ENCODE results near the gene ATF2.

The ATF2 gene

GRCh38 chr2:175030380-175031271 lies 137.4 kb downstream of the ATF2 start:
- no peaks in the 10 kb centered on the region for H3K36me3 Mint-ChIP-seq (ENCODE audit: insufficient read depth)
- no peaks in the 10 kb centered on the region for H3K4me1 Mint-ChIP-seq
- H3K27ac Mint-ChIP-seq (ENCODE audit: low read depth) = no peak overlapping the region
- H3K4me3 Mint-ChIP-seq = no peak overlapping the region
- H3K27me3 Mint-ChIP-seq = no peaks in the 10 kb centered on the region
- ATAC-seq (replicated peaks; ENCODE audit: extremely low read depth, poor library complexity, severe bottlenecking) (no peak), DNase-seq (ENCODE audit: low spot score in 2 of 2) (no peak)
- no peaks in the 10 kb centered on the region for H3K9me3 Mint-ChIP-seq

GRCh38 chr2:175027755-175028154 lies 140.2 kb downstream of the ATF2 start:
- Mint-ChIP-seq H3K4me3 (no peak overlapping the region), H3K27me3 (no peaks in the 10 kb centered on the region), H3K27ac (ENCODE audit: low read depth) (no peak overlapping the region)

GRCh38 chr2:175026385-175026784 lies 141.6 kb downstream of the ATF2 start:
- no peak overlapping the region for H3K27ac Mint-ChIP-seq (ENCODE audit: low read depth)
- DNase-seq (ENCODE audit: low spot score in 2 of 2) = no peak

More at GRCh38 chr2:175027755-175028154, 140.2 kb downstream of the ATF2 start:
- DNase-seq (ENCODE audit: low spot score in 2 of 2) = no peak
- Mint-ChIP-seq H3K4me1 (no peaks in the 10 kb centered on the region), H3K36me3 (ENCODE audit: insufficient read depth) (no peaks in the 10 kb centered on the region), H3K9me3 (no peaks in the 10 kb centered on the region)
- no peak for ATAC-seq (replicated peaks; ENCODE audit: extremely low read depth, poor library complexity, severe bottlenecking)

GRCh38 chr2:175025946-175026345 lies 142.1 kb downstream of the ATF2 start:
- no peak overlapping the region for H3K27ac Mint-ChIP-seq (ENCODE audit: low read depth)
- no peaks in the 10 kb centered on the region for H3K27me3 Mint-ChIP-seq
- no peaks in the 10 kb centered on the region for H3K36me3 Mint-ChIP-seq (ENCODE audit: insufficient read depth)
- ATAC-seq (replicated peaks; ENCODE audit: extremely low read depth, poor library complexity, severe bottlenecking) (no peak), DNase-seq (ENCODE audit: low spot score in 2 of 2) (no peak)
- no peak overlapping the region for H3K4me3 Mint-ChIP-seq
- no peaks in the 10 kb centered on the region for H3K4me1 Mint-ChIP-seq
- no peaks in the 10 kb centered on the region for H3K9me3 Mint-ChIP-seq

More at GRCh38 chr2:175026385-175026784, 141.6 kb downstream of the ATF2 start:
- ATAC-seq (replicated peaks; ENCODE audit: extremely low read depth, poor library complexity, severe bottlenecking) = no peak
- H3K4me1 Mint-ChIP-seq = no peaks in the 10 kb centered on the region
- no peaks in the 10 kb centered on the region for H3K36me3 Mint-ChIP-seq (ENCODE audit: insufficient read depth)
- H3K4me3 Mint-ChIP-seq = no peak overlapping the region
- H3K27me3 Mint-ChIP-seq = no peaks in the 10 kb centered on the region
- H3K9me3 Mint-ChIP-seq = no peaks in the 10 kb centered on the region

- no peak overlapping the region for H3K27ac Mint-ChIP-seq (ENCODE audit: low read depth)
- no peaks in the 10 kb centered on the region for H3K9me3 Mint-ChIP-seq
- no peak for DNase-seq (ENCODE audit: low spot score in 2 of 2)
- H3K27me3 Mint-ChIP-seq = no peaks in the 10 kb centered on the region
- H3K4me1 Mint-ChIP-seq = no peaks in the 10 kb centered on the region
- no peak overlapping the region for H3K4me3 Mint-ChIP-seq
- ATAC-seq (replicated peaks; ENCODE audit: extremely low read depth, poor library complexity, severe bottlenecking) = no peak
- no peaks in the 10 kb centered on the region for H3K36me3 Mint-ChIP-seq (ENCODE audit: insufficient read depth)
Measured at GRCh38 chr2:175025233-175025632, 142.8 kb downstream of the ATF2 start.

- DNase-seq (ENCODE audit: low spot score in 2 of 2) (no peak), ATAC-seq (replicated peaks; ENCODE audit: extremely low read depth, poor library complexity, severe bottlenecking) (no peak)
- H3K27ac Mint-ChIP-seq (ENCODE audit: low read depth) = no peak overlapping the region
- H3K4me3 Mint-ChIP-seq = no peak overlapping the region
- H3K36me3 Mint-ChIP-seq (ENCODE audit: insufficient read depth) = no peaks in the 10 kb centered on the region
- H3K4me1 Mint-ChIP-seq = no peaks in the 10 kb centered on the region
- no peaks in the 10 kb centered on the region for H3K9me3 Mint-ChIP-seq
- H3K27me3 Mint-ChIP-seq = no peaks in the 10 kb centered on the region
Measured at GRCh38 chr2:175022923-175023322, 145.1 kb downstream of the ATF2 start.

Measured in central memory CD8-positive, alpha-beta T cell (primary cell).